HG03571 (cell line): ENCODE results near the gene STIL.
"Not testable (repeated sequence)": the region's sequence is repeated elsewhere in the genome, so short reads cannot be mapped to it uniquely, and the experiment has no call there.

Experiments
- ATAC-seq: cut with Tn5 transposase; IDR thresholded peaks from one replicate; pipeline ENCODE4 v1.9.1; 2021; ENCODE audit not compliant: unreplicated experiment

STIL gene

GRCh38 chr1:47223174-47223920, 90.6 kb downstream of the STIL start:
- ATAC-seq: no peak

GRCh38 chr1:47222476-47222875, 91.5 kb downstream of the STIL start:
- ATAC-seq: no peak

GRCh38 chr1:47219590-47220220, 94.2 kb downstream of the STIL start:
- no peak for ATAC-seq

- ATAC-seq: no peak
These were observed 94.9 kb downstream of the STIL start for GRCh38 chr1:47219001-47219400.

- no peak for ATAC-seq
These were observed 97.5 kb downstream of the STIL start for GRCh38 chr1:47216278-47217059.

DNA sequence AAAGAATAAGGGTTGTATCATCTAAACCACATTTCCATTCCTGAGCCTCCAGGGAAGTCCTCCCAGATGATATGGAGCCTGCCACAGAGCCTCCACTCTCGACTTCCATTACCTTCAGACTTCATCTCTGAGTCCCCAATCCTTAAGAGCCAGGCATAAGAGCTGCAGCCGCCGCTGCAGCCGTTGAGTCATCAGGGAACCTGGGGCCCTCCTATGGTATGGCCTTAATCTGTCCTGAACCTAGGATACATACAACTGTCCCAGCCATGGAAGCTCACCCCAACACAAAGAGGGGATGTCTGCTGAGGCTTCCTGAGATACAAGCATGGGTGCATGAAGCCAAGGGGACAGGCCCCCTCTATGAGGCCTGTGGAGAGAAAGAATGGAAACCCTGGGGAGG, 98.2 kb downstream of the STIL start:
- ATAC-seq: no peak

- ATAC-seq: no peak
These were observed 99.4 kb downstream of the STIL start for GRCh38 chr1:47214549-47214948.

GRCh38 chr1:47213230-47213963, 100.5 kb downstream of the STIL start:
- no peak for ATAC-seq

- no peak for ATAC-seq
These were observed 101.2 kb downstream of the STIL start for GRCh38 chr1:47212636-47213229.

DNA sequence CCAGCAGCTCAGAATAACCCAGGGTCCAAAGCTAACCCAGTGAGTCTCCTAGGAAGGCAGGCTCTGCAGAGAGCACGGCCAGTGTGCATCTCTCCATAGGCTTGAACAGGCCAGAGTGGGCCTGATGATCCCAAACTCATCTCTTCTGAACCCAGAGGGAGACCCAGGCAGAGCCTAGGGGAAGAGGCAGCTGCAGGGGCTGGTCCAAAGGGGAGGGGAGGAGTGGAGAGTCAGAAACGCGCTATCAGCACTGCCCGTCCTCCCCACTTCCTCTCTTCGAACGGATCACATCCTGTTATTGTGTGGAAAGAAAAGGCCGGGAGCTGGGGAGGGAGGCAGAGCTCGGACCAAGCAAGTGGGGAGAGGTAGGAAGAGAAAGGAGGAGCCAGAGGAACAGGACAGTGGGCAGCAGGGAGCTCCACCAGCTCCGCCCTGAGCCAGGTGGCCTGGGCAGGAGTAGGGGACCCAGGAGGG, 102.1 kb downstream of the STIL start:
- no peak for ATAC-seq

- ATAC-seq: no peak
These were observed 103.3 kb downstream of the STIL start for GRCh38 chr1:47210666-47211065.

GRCh38 chr1:47209725-47210325, 104.1 kb downstream of the STIL start:
- no peak for ATAC-seq

DNA sequence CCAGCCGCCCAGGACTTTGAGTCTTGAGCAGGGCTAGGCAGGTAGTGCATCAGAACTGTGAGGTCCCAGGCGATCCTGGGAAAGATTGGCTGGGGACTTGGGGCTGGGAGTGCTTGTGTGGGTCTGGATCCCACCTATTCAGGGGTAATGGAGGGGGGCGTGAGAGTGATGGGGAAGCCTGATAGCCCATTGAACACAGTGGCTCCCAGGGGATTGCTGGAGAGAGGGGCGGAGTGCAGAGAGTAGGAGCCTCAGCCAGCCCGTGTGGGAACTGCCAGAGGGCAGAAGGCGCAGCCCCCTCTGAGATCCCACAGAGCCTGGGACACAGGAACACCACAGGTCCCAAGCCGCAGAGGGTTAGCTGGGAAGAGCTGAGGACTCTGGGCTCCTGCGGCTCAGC, 104.9 kb downstream of the STIL start:
- ATAC-seq: no peak

DNA sequence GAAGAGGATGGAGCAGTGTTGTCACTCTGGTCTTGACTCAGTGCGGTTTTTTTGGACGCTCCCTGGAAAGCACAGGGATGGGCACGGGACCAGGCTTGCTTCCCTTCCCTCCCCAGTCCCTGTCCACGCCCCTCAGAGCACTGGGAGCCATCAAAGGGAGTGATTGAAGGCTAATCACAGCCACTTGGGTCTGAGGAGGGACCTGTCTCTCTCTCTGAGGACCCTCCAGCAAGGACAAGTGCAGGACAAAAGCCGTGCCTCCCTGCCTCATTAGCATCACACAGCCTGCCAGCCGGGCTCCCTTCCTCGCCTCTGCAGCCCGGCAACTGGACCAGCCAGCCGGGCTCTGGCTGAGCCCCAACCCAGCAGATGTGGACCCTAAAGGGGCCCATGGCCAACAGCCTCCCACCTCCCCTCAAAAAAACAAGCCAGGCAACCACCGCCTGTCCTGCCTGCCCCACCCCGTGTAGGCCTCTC, 105.5 kb downstream of the STIL start:
- no peak for ATAC-seq

DNA sequence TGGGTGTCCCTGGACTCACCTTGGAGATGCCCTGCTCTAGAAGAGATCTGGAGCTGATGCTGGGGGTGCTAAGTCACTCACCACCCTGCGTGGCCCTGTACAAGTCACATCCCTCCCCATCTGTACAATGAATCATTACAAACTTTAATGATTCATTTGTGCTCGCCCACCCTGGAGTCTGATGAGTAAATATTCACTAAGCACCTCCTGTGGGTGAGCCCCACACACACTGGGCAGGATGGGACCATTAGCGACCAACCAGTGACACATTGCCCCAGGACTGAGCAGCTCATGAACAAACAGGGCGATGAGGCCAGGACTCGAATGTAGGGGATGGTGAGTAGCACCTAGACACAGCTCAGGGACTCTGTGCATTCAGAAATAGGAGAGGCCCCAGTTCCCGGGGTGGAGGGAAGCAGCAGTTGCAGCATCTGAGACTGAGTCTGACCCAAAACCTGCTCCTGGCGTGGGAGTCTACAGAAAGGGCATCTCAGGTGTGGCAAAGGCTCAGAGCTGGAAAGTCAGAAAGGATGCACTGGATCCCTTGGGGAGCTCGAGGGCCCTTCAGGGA, 106.1 kb downstream of the STIL start:
- ATAC-seq: no peak

GRCh38 chr1:47205918-47206317, 108.0 kb downstream of the STIL start:
- ATAC-seq: no peak

DNA sequence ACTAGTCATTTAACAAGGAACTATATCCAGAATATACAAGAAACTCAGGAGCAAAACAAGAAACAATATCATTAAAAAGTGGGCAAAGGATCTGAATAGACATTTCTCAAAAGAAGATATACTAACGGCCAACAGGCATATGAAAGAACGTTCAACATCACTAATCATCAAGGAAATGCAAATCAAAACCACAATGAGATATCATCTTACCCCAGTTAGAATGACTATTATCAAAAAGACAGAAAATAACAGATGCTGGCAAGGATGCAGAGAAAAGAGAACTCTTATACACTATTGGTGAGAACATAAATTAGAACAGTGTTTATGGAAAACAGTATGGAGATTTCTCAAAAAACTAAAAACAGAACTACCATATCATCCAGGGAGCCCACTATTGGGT, 110.4 kb downstream of the STIL start:
- not testable (repeated sequence) for ATAC-seq

DNA sequence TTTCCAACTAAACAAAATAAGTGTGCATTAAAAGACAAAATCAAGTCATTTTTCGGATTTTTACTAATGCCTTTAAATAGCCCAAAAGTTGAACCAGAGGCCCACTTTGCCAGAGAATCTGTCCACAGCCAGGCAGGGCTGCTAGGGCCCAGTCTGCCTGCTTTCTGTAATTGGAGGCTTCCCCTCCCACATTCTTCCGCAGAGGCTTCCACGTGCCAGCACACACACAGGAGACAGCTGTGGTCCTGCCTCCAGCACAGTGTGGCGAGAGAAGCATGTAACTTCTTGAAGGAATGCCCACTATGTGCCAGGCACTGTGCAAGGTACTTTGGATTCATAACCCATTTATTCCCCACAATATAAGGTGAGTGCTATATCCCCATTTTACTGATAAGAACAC, 112.8 kb downstream of the STIL start:
- no peak for ATAC-seq
